NCI-H1105 treated with DMSO at 0.1 percent for 48 hours (cell line): ENCODE results near the gene PIEZO2.
A peak's percentile ranks its signal among the peaks of the same experiment; 100 is the strongest.

Experiments
- DNase-seq: peaks from one replicate; lab custom pipeline; 2025; lab: John Stamatoyannopoulos, UW

PIEZO2 gene

GRCh38 chr18:11064727-11065460 is 84.5 kb downstream of the PIEZO2 start:
- no peak for DNase-seq

GRCh38 chr18:11064106-11064505 is 85.3 kb downstream of the PIEZO2 start:
- no peak for DNase-seq

- no peak for DNase-seq
Measured at GRCh38 chr18:11055721-11056120, 93.6 kb downstream of the PIEZO2 start.

- DNase-seq = no peak
Measured at GRCh38 chr18:11054497-11054896, 94.9 kb downstream of the PIEZO2 start.

- no peak for DNase-seq
Measured at GRCh38 chr18:11053293-11053692, 96.1 kb downstream of the PIEZO2 start.

GRCh38 chr18:11052800-11053199 is 96.6 kb downstream of the PIEZO2 start:
- no peak for DNase-seq

- DNase-seq = no peak
Measured at GRCh38 chr18:11051462-11051861, 97.9 kb downstream of the PIEZO2 start.

GRCh38 chr18:11050966-11051365 is 98.4 kb downstream of the PIEZO2 start:
- DNase-seq = no peak

- no peak for DNase-seq
Measured at GRCh38 chr18:11047817-11048216, 101.6 kb downstream of the PIEZO2 start.

- no peak for DNase-seq
Measured at GRCh38 chr18:11047156-11047555, 102.2 kb downstream of the PIEZO2 start.

- DNase-seq = no peak
Measured at GRCh38 chr18:11046140-11046539, 103.2 kb downstream of the PIEZO2 start.

GRCh38 chr18:11043694-11044093 is 105.7 kb downstream of the PIEZO2 start:
- no peak for DNase-seq

- DNase-seq = no peak
Measured at GRCh38 chr18:11042247-11042646, 107.1 kb downstream of the PIEZO2 start.

GRCh38 chr18:11040823-11041656 is 108.3 kb downstream of the PIEZO2 start:
- DNase-seq = peak; percentile 13

- DNase-seq = no peak
Measured at GRCh38 chr18:11040359-11040758, 109.0 kb downstream of the PIEZO2 start.

- no peak for DNase-seq
Measured at GRCh38 chr18:11037533-11038240, 111.7 kb downstream of the PIEZO2 start.

- no peak for DNase-seq
Measured at GRCh38 chr18:11035814-11036495, 113.4 kb downstream of the PIEZO2 start.

GRCh38 chr18:11035376-11035775 is 114.0 kb downstream of the PIEZO2 start:
- no peak for DNase-seq

- no peak for DNase-seq
Measured at GRCh38 chr18:11034884-11035283, 114.5 kb downstream of the PIEZO2 start.

- no peak for DNase-seq
Measured at GRCh38 chr18:11033503-11033902, 115.9 kb downstream of the PIEZO2 start.

GRCh38 chr18:11031966-11032365 is 117.4 kb downstream of the PIEZO2 start:
- DNase-seq = no peak

GRCh38 chr18:11029021-11029420 is 120.3 kb downstream of the PIEZO2 start:
- no peak for DNase-seq
